Panc1 (cell line): ENCODE results near the gene PTTG1. TPM values are rescaled to one million over a fixed set of nuclear protein-coding genes. Genes with fewer than 3 reads are reported as not detected.

ENCODE experiments used
- ATAC-seq: fragments of 200-7000 bp; cut with Tn5 transposase; 2 replicates; pipeline ENCODE4 v1.9.1; 2020; ENCODE audit warnings: mild to moderate bottlenecking, moderate library complexity
- BruUV-seq: library from RNA; stranded (reverse); fragments of 400-500 nt; replicated peaks from 2 replicates; lab custom pipeline; 2021; lab: Mats Ljungman, UMichigan
- CTCF ChIA-PET: fragments of 300-600 bp; sonication (Branson Sonifier 250); formaldehyde crosslinking; loops from one replicate; lab custom pipeline; 2022; ENCODE audit warnings: antibody characterized with exemption; lab: Charles Lee
- POLR2A ChIA-PET: fragments of 300-600 bp; sonication (Branson Sonifier 250); formaldehyde crosslinking; loops from one replicate; lab custom pipeline; 2022; ENCODE audit warnings: antibody characterized with exemption; lab: Charles Lee
- DNase-seq: peaks from one replicate; pipeline ENCODE4 v3.0.0-alpha.2; 2010; ENCODE audit warnings: low read depth, low spot score
- H3K27ac ChIP-seq: 2 replicates; pipeline ENCODE4 v1.5.1; 2011; ENCODE audit warnings: mild to moderate bottlenecking, low read length, inconsistent platforms
- H3K27me3 ChIP-seq: fragments of 200-500 bp; sonication (Bioruptor generic); 2 replicates; pipeline ENCODE4 v1.6.0; 2014; ENCODE audit warnings: low read length, inconsistent platforms; ENCODE audit not compliant: control insufficient read depth, insufficient read depth
- H3K36me3 ChIP-seq: fragments of 200-500 bp; sonication (Bioruptor generic); 2 replicates; pipeline ENCODE4 v1.5.1; 2014; ENCODE audit warnings: inconsistent platforms, mild to moderate bottlenecking, low read length, moderate library complexity; ENCODE audit not compliant: control insufficient read depth, insufficient read depth
- H3K4me1 ChIP-seq: 2 replicates; pipeline ENCODE4 v1.5.1; 2011; ENCODE audit warnings: inconsistent platforms, mild to moderate bottlenecking, low read length, moderate library complexity; ENCODE audit not compliant: control insufficient read depth, insufficient read depth
- H3K4me3 ChIP-seq, 2 experiments: 2 replicates each; pipeline ENCODE4 v1.5.1; 2011 to 2012; ENCODE audit warnings: low read depth in 2 of 2, low read length in 2 of 2, mild to moderate bottlenecking in 2 of 2, inconsistent platforms in 1 of 2, moderate library complexity in 1 of 2
- H3K9me3 ChIP-seq: fragments of 200-500 bp; sonication (Bioruptor generic); 2 replicates; pipeline ENCODE4 v1.5.1; 2014; ENCODE audit warnings: low read depth, mild to moderate bottlenecking, inconsistent platforms, low read length, moderate library complexity; ENCODE audit not compliant: control insufficient read depth, insufficient read depth
- CTCF ChIP-seq: fragments of 450-650 bp; IDR thresholded peaks from 2 replicates; pipeline ENCODE4 v1.5.1; 2017; ENCODE audit warnings: mild to moderate bottlenecking
- POLR2AphosphoS5 ChIP-seq: IDR thresholded peaks from 2 replicates; pipeline ENCODE4 v1.6.1; 2012; ENCODE audit warnings: mild to moderate bottlenecking, low read depth, low read length, moderate library complexity
- REST ChIP-seq, 2 experiments: IDR thresholded peaks; 2 replicates each; pipeline ENCODE4 v1.6.1; 2011 to 2012; ENCODE audit warnings: low read depth in 2 of 2, control low read depth in 1 of 2, low read length in 1 of 2, mild to moderate bottlenecking in 1 of 2, moderate library complexity in 1 of 2; ENCODE audit not compliant: insufficient read depth in 1 of 2
- SIN3A ChIP-seq: IDR thresholded peaks from 2 replicates; pipeline ENCODE4 v1.6.1; 2012; ENCODE audit warnings: low read depth, mild to moderate bottlenecking, low read length, moderate library complexity, borderline replicate concordance; ENCODE audit not compliant: insufficient read depth
- TCF7L2 ChIP-seq: IDR thresholded peaks from 2 replicates; pipeline ENCODE4 v1.6.1; 2011; ENCODE audit warnings: mild to moderate bottlenecking, low read depth, low read length, inconsistent platforms
- in situ Hi-C: cut with HindIII; loops from 2 replicates; pipeline ENCODE4 v1.10.0; 2016; ENCODE audit warnings: low sequenced_read_pairs, low pct_unique_long_range_greater_than_20kb
- intact Hi-C: fragments of 100-400 bp; cut with micrococcal nuclease; formaldehyde crosslinking; loops from one replicate; pipeline ENCODE4 v1.10.0; 2022; ENCODE audit not compliant: unreplicated experiment
- total RNA-seq: library from RNA; stranded (reverse); gene quantifications from one replicate; pipeline ENCODE4 v1.2.1, GENCODE V29; 2021; ENCODE audit not compliant: unreplicated experiment

Gene PTTG1
- total RNA-seq, 1 experiment from 2014 or later, result 171 TPM

- POLR2A ChIA-PET, result no interaction called here
- ATAC-seq (peak; percentile 19; the same call in 1 of the 2 replicates), DNase-seq (peak; percentile 78)
- Histone ChIP-seq H3K27ac (peak overlapping the region; percentile 23; the same call in 1 of the 2 replicates), H3K4me3 (no peak overlapping the region), H3K4me1 (peaks cover 32% of the 10 kb centered on the region), H3K27me3 (no peaks in the 10 kb centered on the region), H3K36me3 (no peaks in the 10 kb centered on the region), H3K9me3 (no peaks in the 10 kb centered on the region)
- in situ Hi-C loops (no loop called here), intact Hi-C loops (no loop called here)
- no TSS peak for BruUV-seq
- CTCF ChIA-PET, result interaction anchor here (0.8 kb wide), 1 partner anchor 25 kb away, joined by 3 read pairs; no protein-coding TSS in a partner anchor
- no peak for TF ChIP-seq SIN3A
- TF ChIP-seq TCF7L2, result no peak
- TF ChIP-seq REST (IDR thresholded peaks at IDR 0.05; ENCODE audit: insufficient read depth in 1 of 2, low read depth in 2 of 2, low read length in 1 of 2), result no peak
- no peak for TF ChIP-seq CTCF
- TF ChIP-seq POLR2AphosphoS5, result no peak
Observed at GRCh38 chr5:160463740-160464465, 42.2 kb downstream of the PTTG1 start.

- no peak overlapping the region for H3K4me3 ChIP-seq
- peaks cover 34% of the 10 kb centered on the region for H3K4me1 ChIP-seq
- H3K27me3 ChIP-seq, result no peaks in the 10 kb centered on the region
- POLR2A ChIA-PET, result no interaction called here
- intact Hi-C loops (no loop called here), in situ Hi-C loops (no loop called here)
- no peaks in the 10 kb centered on the region for H3K9me3 ChIP-seq
- peak overlapping the region; percentile 23; the same call in 1 of the 2 replicates for H3K27ac ChIP-seq
- DNase-seq (no peak), ATAC-seq (no peak)
- H3K36me3 ChIP-seq, result no peaks in the 10 kb centered on the region
- TF ChIP-seq SIN3A (no peak), CTCF (no peak), POLR2AphosphoS5 (no peak), TCF7L2 (no peak)
- CTCF ChIA-PET, result no interaction called here
- no TSS peak for BruUV-seq
Observed at GRCh38 chr5:160464466-160464797, 42.8 kb downstream of the PTTG1 start.
